ENCODE results near the gene PPP2R3B. TPM values are rescaled to one million over a fixed set of nuclear protein-coding genes. Genes with fewer than 3 reads are reported as not detected.
"Not testable (repeated sequence)": the region's sequence is repeated elsewhere in the genome, so short reads cannot be mapped to it uniquely, and the experiment has no call there.

PPP2R3B gene
- polyA plus RNA-seq, 1 donor: 199 TPM

DNA sequence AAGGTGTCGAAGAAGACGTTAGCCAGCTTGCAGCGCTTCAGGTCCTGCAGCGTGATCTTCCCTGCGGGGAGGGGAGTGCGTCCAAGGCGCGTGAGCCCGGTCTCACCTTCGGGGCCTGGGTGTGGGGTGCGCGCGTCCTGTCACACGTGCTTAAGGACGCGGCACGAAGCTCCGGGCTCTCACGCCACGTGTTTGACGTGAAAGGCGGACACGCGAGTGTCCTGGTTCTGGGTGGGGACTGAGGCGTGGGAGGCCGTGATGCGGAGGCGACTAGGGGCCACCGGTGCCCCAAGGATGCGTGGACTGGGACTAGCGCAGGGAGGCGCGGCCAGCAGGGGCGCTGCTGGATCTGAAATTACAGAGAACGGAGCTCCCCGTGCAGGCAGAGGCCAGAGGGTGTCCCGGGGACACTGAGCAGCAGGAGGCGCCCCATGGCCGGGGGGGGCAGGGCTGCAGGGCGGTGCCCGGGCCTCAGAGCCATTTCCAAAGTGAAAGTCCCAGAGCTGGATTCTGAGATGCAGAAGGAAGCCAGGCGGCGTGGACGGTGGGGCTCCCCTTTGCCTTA, 47.8 kb downstream of the PPP2R3B start:
- no peak for DNase-seq (ENCODE audit: low read depth)

DNA sequence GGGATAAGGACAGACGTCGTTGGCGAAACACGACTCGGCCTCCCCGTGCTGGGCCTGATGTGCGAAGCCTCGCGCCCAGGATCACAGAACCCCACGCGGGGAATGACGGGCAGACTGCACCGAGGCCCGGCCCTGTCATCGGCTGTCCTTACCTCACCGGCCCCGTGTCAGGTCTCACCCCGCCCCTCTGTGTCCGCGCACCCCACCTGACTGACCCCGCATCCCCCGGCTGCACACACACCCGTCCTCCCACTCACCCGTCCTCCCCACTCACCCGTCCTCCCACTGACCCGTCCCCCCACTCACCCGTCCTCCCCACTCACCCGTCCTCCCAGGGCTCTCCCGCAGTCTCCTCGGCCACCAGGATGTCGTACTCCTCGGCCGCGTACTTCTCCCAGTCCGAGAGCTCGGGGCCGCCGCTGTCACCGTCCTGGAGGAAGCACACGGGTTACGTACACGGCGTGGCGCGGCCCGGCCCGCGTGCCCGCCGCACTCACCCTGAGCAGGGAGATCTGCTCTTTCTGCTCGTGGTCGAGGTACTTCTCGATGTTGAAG, 48.3 kb downstream of the PPP2R3B start:
- no peak for DNase-seq (ENCODE audit: low read depth)

GRCh38 chrX:337331-337831, 49.3 kb downstream of the PPP2R3B start:
- DNase-seq (ENCODE audit: low read depth): no peak

- DNase-seq (ENCODE audit: low read depth): no peak
Observed at GRCh38 chrX:336227-336626, 50.5 kb downstream of the PPP2R3B start.

DNA sequence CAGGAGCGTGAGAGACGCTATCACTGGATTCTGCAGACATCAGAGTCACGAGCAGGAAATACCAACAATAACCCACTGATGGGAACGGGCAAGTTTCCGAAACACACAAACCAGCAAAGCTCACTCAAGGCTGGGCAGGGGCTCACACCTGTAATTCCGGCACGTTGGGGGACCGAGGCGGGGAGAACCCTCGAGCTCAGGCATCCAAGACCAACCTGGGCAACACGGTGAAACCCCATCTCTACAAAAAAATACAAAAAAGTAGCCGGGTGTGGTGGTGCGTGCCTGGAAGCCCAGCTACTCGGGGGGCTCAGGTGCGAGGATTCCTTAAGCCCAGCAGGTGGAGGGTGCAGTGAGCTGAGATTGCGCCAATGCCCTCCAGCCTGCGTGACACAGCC, 51.0 kb downstream of the PPP2R3B start:
- DNase-seq (ENCODE audit: low read depth): no peak

GRCh38 chrX:334971-335757, 51.5 kb downstream of the PPP2R3B start:
- no peak for DNase-seq (ENCODE audit: low read depth)

DNA sequence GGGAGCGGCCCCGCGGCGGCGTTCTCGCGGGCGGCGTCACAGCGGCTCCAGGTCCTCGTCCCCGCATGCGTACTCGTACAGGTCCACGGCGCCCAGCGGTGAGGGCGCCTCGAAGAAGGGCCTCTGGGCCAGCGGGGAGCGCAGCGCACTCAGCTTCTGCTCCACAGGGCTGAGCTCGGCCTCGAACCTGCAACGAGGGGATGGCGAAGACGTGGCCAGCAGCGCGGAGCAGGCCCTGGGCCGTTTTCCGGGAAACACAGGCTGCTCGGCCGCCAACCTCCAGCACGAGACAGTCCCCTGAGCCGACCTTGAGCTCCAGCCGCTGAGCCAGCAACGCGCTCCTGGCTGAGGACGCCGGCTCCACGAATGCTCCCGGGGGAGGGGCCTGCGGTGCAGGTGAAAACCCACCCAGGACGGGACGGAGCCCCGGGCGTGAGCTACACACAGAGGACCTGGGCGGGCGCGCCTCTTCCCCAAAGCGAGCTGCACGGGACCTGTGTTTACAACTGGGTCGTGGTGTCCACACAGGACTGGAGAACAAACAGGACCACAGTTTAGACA, 52.3 kb downstream of the PPP2R3B start:
- DNase-seq (ENCODE audit: low read depth): no peak

GRCh38 chrX:333611-334311, 52.9 kb downstream of the PPP2R3B start:
- DNase-seq (ENCODE audit: low read depth): no peak

DNA sequence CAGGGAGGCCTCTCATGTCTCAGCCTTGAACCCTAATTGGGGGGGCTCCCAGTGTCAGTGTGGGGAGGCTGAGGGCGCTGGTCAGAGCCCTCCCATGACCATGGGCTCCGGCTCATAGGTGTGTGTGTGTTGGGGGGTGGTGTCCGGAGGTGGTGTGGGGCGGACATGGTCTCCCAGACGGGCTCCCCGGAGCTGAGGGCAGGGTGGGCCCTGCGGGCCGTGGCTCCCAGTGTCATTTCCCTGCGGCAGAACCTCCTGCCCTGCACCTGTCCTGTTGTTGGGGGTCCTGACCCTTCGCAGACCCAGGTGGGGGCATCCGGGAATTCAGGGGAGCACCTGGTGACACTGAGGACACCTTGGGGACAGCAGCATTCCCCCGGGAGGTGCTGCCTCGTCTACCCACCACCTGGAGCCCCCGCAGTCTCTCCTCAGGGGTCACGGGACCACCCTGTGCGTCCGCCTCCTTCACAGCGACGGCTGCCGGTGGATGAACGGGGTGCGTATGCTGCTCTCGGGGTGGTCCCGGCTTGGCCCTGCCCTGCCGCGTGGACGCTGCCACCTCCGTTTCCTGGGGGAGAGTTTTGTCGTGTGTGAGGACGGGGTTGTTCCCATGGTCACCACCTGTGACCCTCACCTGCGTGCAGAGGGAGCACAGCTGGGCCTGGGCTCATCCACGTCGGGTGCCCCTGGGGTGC, 53.6 kb downstream of the PPP2R3B start:
- DNase-seq (ENCODE audit: low read depth): no peak

- DNase-seq (ENCODE audit: low read depth): no peak
Observed at GRCh38 chrX:332496-332860, 54.2 kb downstream of the PPP2R3B start.

GRCh38 chrX:331825-332495, 54.7 kb downstream of the PPP2R3B start:
- DNase-seq (ENCODE audit: low read depth): no peak

GRCh38 chrX:331151-331824, 55.4 kb downstream of the PPP2R3B start:
- no peak for DNase-seq (ENCODE audit: low read depth)

GRCh38 chrX:330726-331150, 56.0 kb downstream of the PPP2R3B start:
- no peak for DNase-seq (ENCODE audit: low read depth)

GRCh38 chrX:330141-330725, 56.5 kb downstream of the PPP2R3B start:
- DNase-seq (ENCODE audit: low read depth): not testable (repeated sequence)

- DNase-seq (ENCODE audit: low read depth): no peak
Observed at GRCh38 chrX:329291-329910, 57.3 kb downstream of the PPP2R3B start.

DNA sequence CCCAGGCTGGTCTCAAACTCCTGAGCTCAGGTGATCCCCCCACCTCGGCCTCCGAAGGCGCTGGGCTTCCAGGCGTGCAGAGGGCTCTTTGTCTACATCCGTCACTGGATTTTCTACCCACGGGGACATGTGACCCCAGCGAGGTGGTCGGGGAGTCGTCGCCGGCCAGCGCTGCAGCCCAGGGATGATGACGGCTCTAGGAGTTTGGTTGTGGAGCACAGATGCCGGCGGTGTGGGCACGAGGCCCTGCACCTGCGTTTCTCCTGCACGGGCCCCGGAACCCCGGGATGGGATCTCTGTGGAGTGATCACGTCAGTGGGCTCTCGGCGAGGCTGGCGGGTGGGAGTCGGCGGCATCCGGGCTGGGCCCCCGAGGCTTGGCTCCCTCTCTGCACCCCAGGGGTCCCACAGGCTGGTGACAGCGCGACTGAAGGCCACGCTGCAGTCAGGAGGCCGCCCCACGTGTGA, 59.0 kb downstream of the PPP2R3B start:
- no peak for DNase-seq (ENCODE audit: low read depth)

DNA sequence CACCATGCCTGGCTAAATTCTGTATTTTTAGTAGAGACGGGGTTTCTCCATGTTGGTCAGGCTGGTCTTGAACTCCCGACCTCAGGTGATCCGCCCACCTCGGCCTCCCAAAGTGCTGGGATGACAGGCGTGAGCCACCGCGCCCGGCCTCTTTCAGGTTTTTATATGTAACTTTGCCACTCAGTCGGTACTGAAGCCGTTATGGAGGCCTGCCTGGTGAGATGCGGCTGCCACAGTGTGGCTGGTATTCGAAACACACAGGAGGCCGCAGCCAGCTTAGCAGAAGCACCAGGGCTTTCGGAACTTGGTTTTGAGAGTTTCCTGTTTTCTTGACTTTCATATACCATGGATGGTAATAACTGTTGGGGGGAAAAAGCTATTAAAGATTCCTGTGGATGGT, 62.0 kb downstream of the PPP2R3B start:
- not testable (repeated sequence) for DNase-seq (ENCODE audit: low read depth)

DNA sequence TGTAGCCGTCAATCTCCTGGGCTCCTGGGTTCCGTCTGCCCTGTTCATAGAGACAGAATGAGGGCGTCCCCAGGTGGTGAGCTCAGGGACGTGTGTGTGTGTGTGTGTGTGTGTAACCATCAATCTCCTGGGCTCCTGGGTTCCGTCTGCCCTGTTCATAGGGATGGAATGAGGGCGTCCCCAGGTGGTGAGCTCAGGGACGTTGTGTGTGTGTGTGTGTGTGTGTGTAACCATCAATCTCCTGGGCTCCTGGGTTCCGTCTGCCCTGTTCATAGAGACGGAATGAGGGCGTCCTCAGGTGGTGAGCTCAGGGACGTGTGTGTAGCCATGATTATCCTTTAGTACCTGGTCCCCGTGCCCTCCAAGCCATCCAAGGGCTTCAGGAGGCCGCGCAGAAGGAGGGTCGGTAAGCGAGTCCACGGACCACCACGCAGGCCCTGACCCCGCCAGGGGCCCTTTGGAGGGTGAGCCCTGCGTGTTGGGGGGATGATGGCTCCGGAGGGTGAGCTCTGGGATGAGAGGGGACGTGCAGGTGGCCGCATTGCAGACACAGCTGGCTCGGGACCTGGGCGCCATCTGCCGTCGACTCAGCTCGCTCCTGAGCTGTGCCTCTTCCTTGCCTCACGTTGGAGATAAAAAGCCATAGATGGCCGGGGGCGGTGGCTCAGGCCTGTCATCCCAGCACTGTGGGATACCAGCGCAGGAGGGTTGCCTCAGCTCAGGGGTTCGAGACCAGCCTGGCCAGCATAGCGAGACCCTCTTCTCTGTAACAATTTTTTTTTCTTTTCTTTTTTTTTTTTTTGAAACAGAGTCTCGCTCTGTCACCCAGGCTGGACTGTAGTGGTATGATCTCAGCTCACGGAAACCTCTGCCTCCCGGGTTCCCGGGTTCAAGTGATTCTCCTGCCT, 62.7 kb downstream of the PPP2R3B start:
- DNase-seq (ENCODE audit: low read depth): no peak

Data from forelimb muscle (tissue), 1 donor.